ENCODE data around the gene POLR3H.

Gene POLR3H

DNA sequence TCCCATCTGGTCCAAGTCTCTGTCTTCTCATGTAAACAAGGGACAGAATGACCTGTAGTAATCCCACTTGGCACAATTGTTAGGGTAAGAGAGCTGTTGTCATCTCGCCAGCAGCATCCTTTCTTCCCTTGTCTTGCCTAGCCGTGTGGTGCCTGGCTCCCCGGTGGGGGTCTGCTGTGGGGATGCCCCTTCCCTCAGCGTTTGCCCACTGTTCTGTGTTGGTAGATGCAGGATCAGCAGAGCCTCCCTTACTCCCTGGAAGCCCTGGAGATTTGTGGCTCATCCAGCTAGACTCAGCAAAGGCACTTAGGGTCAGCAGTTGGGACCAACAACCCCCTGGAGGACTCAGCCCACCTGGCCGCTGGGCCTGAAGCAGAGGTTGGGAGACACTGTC lies 62.3 kb downstream of the POLR3H start:
- no peak for TF ChIP-seq EP300 (IDR thresholded peaks at IDR 0.05; ENCODE audit: borderline replicate concordance)
- no peak for TF ChIP-seq CREB1 (IDR thresholded peaks at IDR 0.05; ENCODE audit: low read depth)
- TF ChIP-seq, protein P1, sequence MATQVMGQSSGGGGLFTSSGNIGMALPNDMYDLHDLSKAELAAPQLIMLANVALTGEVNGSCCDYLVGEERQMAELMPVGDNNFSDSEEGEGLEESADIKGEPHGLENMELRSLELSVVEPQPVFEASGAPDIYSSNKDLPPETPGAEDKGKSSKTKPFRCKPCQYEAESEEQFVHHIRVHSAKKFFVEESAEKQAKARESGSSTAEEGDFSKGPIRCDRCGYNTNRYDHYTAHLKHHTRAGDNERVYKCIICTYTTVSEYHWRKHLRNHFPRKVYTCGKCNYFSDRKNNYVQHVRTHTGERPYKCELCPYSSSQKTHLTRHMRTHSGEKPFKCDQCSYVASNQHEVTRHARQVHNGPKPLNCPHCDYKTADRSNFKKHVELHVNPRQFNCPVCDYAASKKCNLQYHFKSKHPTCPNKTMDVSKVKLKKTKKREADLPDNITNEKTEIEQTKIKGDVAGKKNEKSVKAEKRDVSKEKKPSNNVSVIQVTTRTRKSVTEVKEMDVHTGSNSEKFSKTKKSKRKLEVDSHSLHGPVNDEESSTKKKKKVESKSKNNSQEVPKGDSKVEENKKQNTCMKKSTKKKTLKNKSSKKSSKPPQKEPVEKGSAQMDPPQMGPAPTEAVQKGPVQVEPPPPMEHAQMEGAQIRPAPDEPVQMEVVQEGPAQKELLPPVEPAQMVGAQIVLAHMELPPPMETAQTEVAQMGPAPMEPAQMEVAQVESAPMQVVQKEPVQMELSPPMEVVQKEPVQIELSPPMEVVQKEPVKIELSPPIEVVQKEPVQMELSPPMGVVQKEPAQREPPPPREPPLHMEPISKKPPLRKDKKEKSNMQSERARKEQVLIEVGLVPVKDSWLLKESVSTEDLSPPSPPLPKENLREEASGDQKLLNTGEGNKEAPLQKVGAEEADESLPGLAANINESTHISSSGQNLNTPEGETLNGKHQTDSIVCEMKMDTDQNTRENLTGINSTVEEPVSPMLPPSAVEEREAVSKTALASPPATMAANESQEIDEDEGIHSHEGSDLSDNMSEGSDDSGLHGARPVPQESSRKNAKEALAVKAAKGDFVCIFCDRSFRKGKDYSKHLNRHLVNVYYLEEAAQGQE (IDR thresholded peaks at IDR 0.05; ENCODE audit: low read depth), result no peak
- no peak for TF ChIP-seq FOXM1 (IDR thresholded peaks at IDR 0.05; ENCODE audit: borderline replicate concordance, low read depth)
- TF ChIP-seq TAF1 (IDR thresholded peaks at IDR 0.05; ENCODE audit: low read depth), result no peak
- no peak for TF ChIP-seq TEAD4 (IDR thresholded peaks at IDR 0.05)
- no peak for TF ChIP-seq TCF12 (IDR thresholded peaks at IDR 0.05; ENCODE audit: low read depth)
- TF ChIP-seq ZBTB7A (IDR thresholded peaks at IDR 0.05; ENCODE audit: low read depth), result no peak
- TF ChIP-seq, protein P2, sequence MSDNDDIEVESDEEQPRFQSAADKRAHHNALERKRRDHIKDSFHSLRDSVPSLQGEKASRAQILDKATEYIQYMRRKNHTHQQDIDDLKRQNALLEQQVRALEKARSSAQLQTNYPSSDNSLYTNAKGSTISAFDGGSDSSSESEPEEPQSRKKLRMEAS (IDR thresholded peaks at IDR 0.05), result no peak
- no peak for TF ChIP-seq RAD21 (IDR thresholded peaks at IDR 0.05; ENCODE audit: low read depth)
- no peak for TF ChIP-seq CEBPB (IDR thresholded peaks at IDR 0.05)
- no peak for TF ChIP-seq USF1 (IDR thresholded peaks at IDR 0.05)
- no peak for TF ChIP-seq EGR1 (IDR thresholded peaks at IDR 0.05)
- no peak for TF ChIP-seq YY1 (IDR thresholded peaks at IDR 0.05; ENCODE audit: low read depth)
- TF ChIP-seq NFIC (IDR thresholded peaks at IDR 0.05), result no peak

DNA sequence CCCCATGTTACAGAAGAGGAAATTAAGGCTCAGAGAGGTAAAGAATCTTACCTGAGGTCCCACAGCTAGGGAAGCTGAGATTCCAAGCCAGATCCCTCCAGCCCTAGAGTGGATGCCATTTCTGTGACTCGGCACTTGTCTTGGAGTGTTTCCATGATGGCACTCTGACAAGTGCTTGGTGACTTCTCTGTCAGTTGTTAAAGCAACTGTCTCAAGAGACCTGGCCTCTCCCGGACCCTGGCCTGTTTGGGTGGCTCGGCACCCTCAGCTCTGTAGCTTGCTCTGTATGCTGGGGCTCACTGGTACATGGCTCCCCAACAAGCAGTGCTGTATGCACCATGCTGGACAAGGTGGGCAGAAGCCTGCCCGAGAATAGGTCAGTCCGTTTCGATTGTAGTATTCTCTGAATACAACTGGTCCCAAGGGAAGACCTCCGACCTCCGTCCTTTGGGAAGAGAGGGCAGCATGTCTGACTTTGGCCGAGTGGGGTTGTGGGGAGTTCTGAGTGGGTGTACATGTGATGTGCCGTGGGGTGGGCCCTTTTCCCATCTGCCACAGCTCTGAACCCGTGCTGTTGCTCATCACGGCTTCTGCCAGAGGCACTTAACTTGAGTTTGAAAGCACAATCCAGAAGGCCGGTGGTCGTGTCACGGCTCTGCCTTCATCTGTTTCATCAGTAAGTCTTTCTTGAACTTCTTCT lies 63.0 kb downstream of the POLR3H start:
- no peak for TF ChIP-seq USF1 (IDR thresholded peaks at IDR 0.05)
- TF ChIP-seq RAD21 (IDR thresholded peaks at IDR 0.05; ENCODE audit: low read depth), result no peak
- TF ChIP-seq CEBPB (IDR thresholded peaks at IDR 0.05), result no peak
- TF ChIP-seq TCF12 (IDR thresholded peaks at IDR 0.05; ENCODE audit: low read depth), result no peak
- no peak for TF ChIP-seq TAF1 (IDR thresholded peaks at IDR 0.05; ENCODE audit: low read depth)
- TF ChIP-seq, protein P2 (IDR thresholded peaks at IDR 0.05), result no peak
- no peak for TF ChIP-seq EP300 (IDR thresholded peaks at IDR 0.05; ENCODE audit: borderline replicate concordance)
- TF ChIP-seq, protein P1 (IDR thresholded peaks at IDR 0.05; ENCODE audit: low read depth), result no peak
- no peak for TF ChIP-seq CREB1 (IDR thresholded peaks at IDR 0.05; ENCODE audit: low read depth)
- TF ChIP-seq TEAD4 (IDR thresholded peaks at IDR 0.05), result no peak
- TF ChIP-seq ZBTB7A (IDR thresholded peaks at IDR 0.05; ENCODE audit: low read depth), result no peak
- TF ChIP-seq NFIC (IDR thresholded peaks at IDR 0.05), result no peak
- no peak for TF ChIP-seq YY1 (IDR thresholded peaks at IDR 0.05; ENCODE audit: low read depth)

DNA sequence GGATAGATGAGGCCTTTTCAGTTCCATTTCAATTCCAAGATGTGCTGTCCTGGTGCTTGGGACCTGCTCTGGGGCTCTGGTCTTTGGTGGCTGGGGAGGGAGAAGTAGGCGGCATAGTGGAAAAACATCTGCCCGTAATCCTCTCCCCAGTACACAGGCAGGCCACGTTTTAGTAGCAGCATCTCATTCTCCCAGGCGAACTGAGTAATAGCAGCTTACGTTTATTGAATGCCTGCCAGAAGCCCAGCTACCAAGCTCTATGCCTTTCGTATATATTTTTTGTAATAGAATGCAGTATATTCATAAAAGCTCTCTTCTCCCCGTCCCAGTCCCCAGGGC lies 63.9 kb downstream of the POLR3H start:
- TF ChIP-seq TCF12 (IDR thresholded peaks at IDR 0.05; ENCODE audit: low read depth), result no peak

- TF ChIP-seq CEBPB (IDR thresholded peaks at IDR 0.05) (no peak), TEAD4 (IDR thresholded peaks at IDR 0.05) (no peak)
Observed at GRCh38 chr22:41479671-41480396, 64.4 kb downstream of the POLR3H start.

GRCh38 chr22:41478891-41479521 lies 65.3 kb downstream of the POLR3H start:
- TF ChIP-seq FOXM1 (IDR thresholded peaks at IDR 0.05; ENCODE audit: borderline replicate concordance, low read depth) (no peak), TEAD4 (IDR thresholded peaks at IDR 0.05) (no peak), TCF12 (IDR thresholded peaks at IDR 0.05; ENCODE audit: low read depth) (no peak), USF1 (IDR thresholded peaks at IDR 0.05) (no peak), TAF1 (IDR thresholded peaks at IDR 0.05; ENCODE audit: low read depth) (no peak)
